Measurements from ENCODE around the gene BRICD5.

BRICD5 gene

GRCh38 chr16:2179107-2179501 lies 31.6 kb downstream of the BRICD5 start:
- no peak for DNase-seq

GRCh38 chr16:2178321-2179106 lies 32.1 kb downstream of the BRICD5 start:
- no peak for DNase-seq

GRCh38 chr16:2177561-2177960 lies 33.1 kb downstream of the BRICD5 start:
- DNase-seq = no peak

- no peak for DNase-seq
Observed at GRCh38 chr16:2177101-2177500, 33.6 kb downstream of the BRICD5 start.

- DNase-seq = no peak
Observed at GRCh38 chr16:2176047-2176446, 34.6 kb downstream of the BRICD5 start.

GRCh38 chr16:2175454-2175853 lies 35.2 kb downstream of the BRICD5 start:
- DNase-seq = no peak

- no peak for DNase-seq
Observed at GRCh38 chr16:2174396-2175131, 36.1 kb downstream of the BRICD5 start.

GRCh38 chr16:2173916-2174315 lies 36.7 kb downstream of the BRICD5 start:
- no peak for DNase-seq

- no peak for DNase-seq
Observed at GRCh38 chr16:2173366-2173765, 37.3 kb downstream of the BRICD5 start.

- DNase-seq = no peak
Observed at GRCh38 chr16:2172688-2173335, 37.9 kb downstream of the BRICD5 start.

GRCh38 chr16:2171601-2172178 lies 39.0 kb downstream of the BRICD5 start:
- no peak for DNase-seq

- no peak for DNase-seq
Observed at GRCh38 chr16:2170587-2171435, 39.9 kb downstream of the BRICD5 start.

GRCh38 chr16:2170080-2170479 lies 40.6 kb downstream of the BRICD5 start:
- no peak for DNase-seq

- DNase-seq = no peak
Observed at GRCh38 chr16:2167068-2167638, 43.5 kb downstream of the BRICD5 start.

GRCh38 chr16:2166263-2167067 lies 44.2 kb downstream of the BRICD5 start:
- no peak for DNase-seq

- no peak for DNase-seq
Observed at GRCh38 chr16:2165861-2166260, 44.8 kb downstream of the BRICD5 start.

- no peak for DNase-seq
Observed at GRCh38 chr16:2163211-2163881, 47.3 kb downstream of the BRICD5 start.

- DNase-seq = no peak
Observed at GRCh38 chr16:2162676-2163118, 48.0 kb downstream of the BRICD5 start.

GRCh38 chr16:2161911-2162310 lies 48.8 kb downstream of the BRICD5 start:
- DNase-seq = no peak

- DNase-seq = no peak
Observed at GRCh38 chr16:2160915-2161551, 49.6 kb downstream of the BRICD5 start.
